ENCODE results near the gene ATP2A2.
"Not testable (repeated sequence)": the region's sequence is repeated elsewhere in the genome, so short reads cannot be mapped to it uniquely, and the experiment has no call there.

- TF ChIP-seq CTCF (conservative IDR thresholded peaks at IDR 0.05; ENCODE audit: low read depth, low read length); POLR2A (IDR thresholded peaks at IDR 0.05; ENCODE audit: low read depth, low read length); RFX5 (IDR thresholded peaks at IDR 0.05; ENCODE audit: low read depth, low read length); RAD21 (IDR thresholded peaks at IDR 0.05; ENCODE audit: low read length); ELK1 (IDR thresholded peaks at IDR 0.05; ENCODE audit: borderline replicate concordance, low read depth, low read length); MXI1 (IDR thresholded peaks at IDR 0.05; ENCODE audit: borderline replicate concordance, low read depth, low read length); CHD1 (IDR thresholded peaks at IDR 0.05; ENCODE audit: low read depth, low read length); MAZ (IDR thresholded peaks at IDR 0.05; ENCODE audit: borderline replicate concordance, low read depth, low read length); SMC3 (IDR thresholded peaks at IDR 0.05; ENCODE audit: low read depth, low read length); BHLHE40 (IDR thresholded peaks at IDR 0.05; ENCODE audit: low read depth, low read length): not testable (repeated sequence)
Measured at GRCh38 chr12:110340261-110340660, 59.2 kb downstream of the ATP2A2 start.
